ENCODE measurements around the gene DLG2.

Gene DLG2

GRCh38 chr11:84865791-84866535 is 761.2 kb downstream of the DLG2 start:
- ChIA-PET POLR2A (no interaction called here), CTCF (no interaction called here)
- Histone ChIP-seq H3K27ac (ENCODE audit: insufficient read depth in 1 of 2, low read depth in 1 of 2, low read length in 2 of 2, poor library complexity in 1 of 2, severe bottlenecking in 2 of 2) (no peak overlapping the region), H3K9me3 (ENCODE audit: control extremely low read depth in 1 of 5, control insufficient read depth in 4 of 5, insufficient read depth in 2 of 5, low read depth in 1 of 5, low read length in 4 of 5) (no peaks in the 10 kb centered on the region), H3K4me1 (ENCODE audit: control extremely low read depth in 1 of 4, control insufficient read depth in 4 of 4, insufficient read depth in 4 of 4, low read length in 3 of 4) (no peaks in the 10 kb centered on the region), H3K4me3 (ENCODE audit: control insufficient read depth in 1 of 7, extremely low read depth in 1 of 7, insufficient read depth in 4 of 7, low read depth in 2 of 7, low read length in 6 of 7) (no peak overlapping the region), H3K27me3 (replicated peaks in 2 of 5; ENCODE audit: control insufficient read depth in 4 of 5, insufficient read depth in 5 of 5, low read length in 4 of 5) (no peaks in the 10 kb centered on the region), H3K36me3 (ENCODE audit: control insufficient read depth in 4 of 4, insufficient read depth in 4 of 4, low read length in 3 of 4) (no peaks in the 10 kb centered on the region)
- no peak for DNase-seq
- 86% methylated on average over 1 of the region's 1 CpG for WGBS (ENCODE audit: insufficient coverage)

- Histone ChIP-seq H3K9me3 (ENCODE audit: control extremely low read depth in 1 of 5, control insufficient read depth in 4 of 5, insufficient read depth in 2 of 5, low read depth in 1 of 5, low read length in 4 of 5) (no peaks in the 10 kb centered on the region), H3K36me3 (ENCODE audit: control insufficient read depth in 4 of 4, insufficient read depth in 4 of 4, low read length in 3 of 4) (no peaks in the 10 kb centered on the region), H3K4me1 (ENCODE audit: control extremely low read depth in 1 of 4, control insufficient read depth in 4 of 4, insufficient read depth in 4 of 4, low read length in 3 of 4) (no peaks in the 10 kb centered on the region), H3K27me3 (replicated peaks in 2 of 5; ENCODE audit: control insufficient read depth in 4 of 5, insufficient read depth in 5 of 5, low read length in 4 of 5) (no peaks in the 10 kb centered on the region), H3K4me3 (ENCODE audit: control insufficient read depth in 1 of 7, extremely low read depth in 1 of 7, insufficient read depth in 4 of 7, low read depth in 2 of 7, low read length in 6 of 7) (no peak overlapping the region), H3K27ac (ENCODE audit: insufficient read depth in 1 of 2, low read depth in 1 of 2, low read length in 2 of 2, poor library complexity in 1 of 2, severe bottlenecking in 2 of 2) (no peak overlapping the region)
- no peak for DNase-seq
- CTCF ChIA-PET: no interaction called here
- POLR2A ChIA-PET: no interaction called here
Measured at GRCh38 chr11:84865257-84865656, 761.9 kb downstream of the DLG2 start.

GRCh38 chr11:84857746-84858145 is 769.4 kb downstream of the DLG2 start:
- CTCF ChIA-PET: interaction anchor here (0.6 kb wide), 1 partner anchor 1220 kb away, joined by 3 read pairs; no protein-coding TSS in a partner anchor
- POLR2A ChIA-PET: no interaction called here
- Histone ChIP-seq H3K27ac (ENCODE audit: insufficient read depth in 1 of 2, low read depth in 1 of 2, low read length in 2 of 2, poor library complexity in 1 of 2, severe bottlenecking in 2 of 2) (no peak overlapping the region), H3K27me3 (replicated peaks in 2 of 5; ENCODE audit: control insufficient read depth in 4 of 5, insufficient read depth in 5 of 5, low read length in 4 of 5) (no peaks in the 10 kb centered on the region), H3K9me3 (ENCODE audit: control extremely low read depth in 1 of 5, control insufficient read depth in 4 of 5, insufficient read depth in 2 of 5, low read depth in 1 of 5, low read length in 4 of 5) (no peaks in the 10 kb centered on the region), H3K4me1 (ENCODE audit: control extremely low read depth in 1 of 4, control insufficient read depth in 4 of 4, insufficient read depth in 4 of 4, low read length in 3 of 4) (no peaks in the 10 kb centered on the region), H3K4me3 (ENCODE audit: control insufficient read depth in 1 of 7, extremely low read depth in 1 of 7, insufficient read depth in 4 of 7, low read depth in 2 of 7, low read length in 6 of 7) (no peak overlapping the region), H3K36me3 (ENCODE audit: control insufficient read depth in 4 of 4, insufficient read depth in 4 of 4, low read length in 3 of 4) (no peaks in the 10 kb centered on the region)
- DNase-seq: no peak

GRCh38 chr11:84855508-84856245 is 771.5 kb downstream of the DLG2 start:
- H3K4me1 ChIP-seq (ENCODE audit: control extremely low read depth in 1 of 4, control insufficient read depth in 4 of 4, insufficient read depth in 4 of 4, low read length in 3 of 4): no peaks in the 10 kb centered on the region
- H3K36me3 ChIP-seq (ENCODE audit: control insufficient read depth in 4 of 4, insufficient read depth in 4 of 4, low read length in 3 of 4): no peaks in the 10 kb centered on the region
- DNase-seq: no peak
- no peak overlapping the region for H3K27ac ChIP-seq (ENCODE audit: insufficient read depth in 1 of 2, low read depth in 1 of 2, low read length in 2 of 2, poor library complexity in 1 of 2, severe bottlenecking in 2 of 2)
- POLR2A ChIA-PET: no interaction called here
- H3K27me3 ChIP-seq (replicated peaks in 2 of 5; ENCODE audit: control insufficient read depth in 4 of 5, insufficient read depth in 5 of 5, low read length in 4 of 5): no peaks in the 10 kb centered on the region
- H3K9me3 ChIP-seq (ENCODE audit: control extremely low read depth in 1 of 5, control insufficient read depth in 4 of 5, insufficient read depth in 2 of 5, low read depth in 1 of 5, low read length in 4 of 5): no peaks in the 10 kb centered on the region
- 83% methylated on average over 1 of the region's 3 CpGs for WGBS (ENCODE audit: insufficient coverage)
- CTCF ChIA-PET: no interaction called here
- no peak overlapping the region for H3K4me3 ChIP-seq (ENCODE audit: control insufficient read depth in 1 of 7, extremely low read depth in 1 of 7, insufficient read depth in 4 of 7, low read depth in 2 of 7, low read length in 6 of 7)

GRCh38 chr11:84854498-84854880 is 772.7 kb downstream of the DLG2 start:
- Histone ChIP-seq H3K27me3 (replicated peaks in 2 of 5; ENCODE audit: control insufficient read depth in 4 of 5, insufficient read depth in 5 of 5, low read length in 4 of 5) (no peaks in the 10 kb centered on the region), H3K36me3 (ENCODE audit: control insufficient read depth in 4 of 4, insufficient read depth in 4 of 4, low read length in 3 of 4) (no peaks in the 10 kb centered on the region), H3K9me3 (ENCODE audit: control extremely low read depth in 1 of 5, control insufficient read depth in 4 of 5, insufficient read depth in 2 of 5, low read depth in 1 of 5, low read length in 4 of 5) (no peaks in the 10 kb centered on the region), H3K27ac (ENCODE audit: insufficient read depth in 1 of 2, low read depth in 1 of 2, low read length in 2 of 2, poor library complexity in 1 of 2, severe bottlenecking in 2 of 2) (no peak overlapping the region), H3K4me3 (ENCODE audit: control insufficient read depth in 1 of 7, extremely low read depth in 1 of 7, insufficient read depth in 4 of 7, low read depth in 2 of 7, low read length in 6 of 7) (no peak overlapping the region), H3K4me1 (ENCODE audit: control extremely low read depth in 1 of 4, control insufficient read depth in 4 of 4, insufficient read depth in 4 of 4, low read length in 3 of 4) (no peaks in the 10 kb centered on the region)
- POLR2A ChIA-PET: no interaction called here
- CTCF ChIA-PET: no interaction called here
- 100% methylated on average over 3 of the region's 3 CpGs for WGBS (ENCODE audit: insufficient coverage)
- no peak for DNase-seq

GRCh38 chr11:84853841-84854497 is 773.2 kb downstream of the DLG2 start:
- no peak overlapping the region for H3K27ac ChIP-seq (ENCODE audit: insufficient read depth in 1 of 2, low read depth in 1 of 2, low read length in 2 of 2, poor library complexity in 1 of 2, severe bottlenecking in 2 of 2)
- H3K9me3 ChIP-seq (ENCODE audit: control extremely low read depth in 1 of 5, control insufficient read depth in 4 of 5, insufficient read depth in 2 of 5, low read depth in 1 of 5, low read length in 4 of 5): no peaks in the 10 kb centered on the region
- DNase-seq: no peak
- ChIA-PET POLR2A (no interaction called here), CTCF (no interaction called here)
- WGBS (ENCODE audit: insufficient coverage): 100% methylated on average over 1 of the region's 1 CpG
- H3K36me3 ChIP-seq (ENCODE audit: control insufficient read depth in 4 of 4, insufficient read depth in 4 of 4, low read length in 3 of 4): no peaks in the 10 kb centered on the region
- no peaks in the 10 kb centered on the region for H3K27me3 ChIP-seq (replicated peaks in 2 of 5; ENCODE audit: control insufficient read depth in 4 of 5, insufficient read depth in 5 of 5, low read length in 4 of 5)
- H3K4me1 ChIP-seq (ENCODE audit: control extremely low read depth in 1 of 4, control insufficient read depth in 4 of 4, insufficient read depth in 4 of 4, low read length in 3 of 4): no peaks in the 10 kb centered on the region
- H3K4me3 ChIP-seq (ENCODE audit: control insufficient read depth in 1 of 7, extremely low read depth in 1 of 7, insufficient read depth in 4 of 7, low read depth in 2 of 7, low read length in 6 of 7): no peak overlapping the region

- Histone ChIP-seq H3K9me3 (ENCODE audit: control extremely low read depth in 1 of 5, control insufficient read depth in 4 of 5, insufficient read depth in 2 of 5, low read depth in 1 of 5, low read length in 4 of 5) (no peaks in the 10 kb centered on the region), H3K27ac (ENCODE audit: insufficient read depth in 1 of 2, low read depth in 1 of 2, low read length in 2 of 2, poor library complexity in 1 of 2, severe bottlenecking in 2 of 2) (no peak overlapping the region), H3K36me3 (ENCODE audit: control insufficient read depth in 4 of 4, insufficient read depth in 4 of 4, low read length in 3 of 4) (no peaks in the 10 kb centered on the region), H3K4me3 (ENCODE audit: control insufficient read depth in 1 of 7, extremely low read depth in 1 of 7, insufficient read depth in 4 of 7, low read depth in 2 of 7, low read length in 6 of 7) (no peak overlapping the region), H3K27me3 (replicated peaks in 2 of 5; ENCODE audit: control insufficient read depth in 4 of 5, insufficient read depth in 5 of 5, low read length in 4 of 5) (no peaks in the 10 kb centered on the region), H3K4me1 (ENCODE audit: control extremely low read depth in 1 of 4, control insufficient read depth in 4 of 4, insufficient read depth in 4 of 4, low read length in 3 of 4) (no peaks in the 10 kb centered on the region)
- DNase-seq: no peak
- CTCF ChIA-PET: no interaction called here
- POLR2A ChIA-PET: no interaction called here
- 95% methylated on average over 3 of the region's 4 CpGs for WGBS (ENCODE audit: insufficient coverage)
Measured at GRCh38 chr11:84847842-84848241, 779.3 kb downstream of the DLG2 start.

All from common myeloid progenitor, CD34-positive (primary cell).